GM23338 (cell line): Measurements from ENCODE around the gene NLGN1. TPM values are rescaled to one million over a fixed set of nuclear protein-coding genes. Genes with fewer than 3 reads are reported as not detected.

Source experiments
- ATAC-seq: fragments of 200-7000 bp; cut with Tn5 transposase; 3 replicates; pipeline ENCODE4 v1.9.1; 2020
- DNase-seq: peaks from one replicate; pipeline ENCODE4 v3.0.0-alpha.2; 2015; ENCODE audit warnings: low spot score
- H2AFZ ChIP-seq: fragments of 200-600 bp; sonication (generic); 2 replicates; pipeline ENCODE4 v1.8.0; 2016; ENCODE audit warnings: antibody characterized with exemption, mild to moderate bottlenecking, moderate library complexity
- H3F3A ChIP-seq: fragments of 200-600 bp; sonication (generic); replicated peaks from 2 replicates; pipeline ENCODE4 v1.8.0; 2017; ENCODE audit warnings: antibody characterized with exemption, mixed run types, low read depth
- H3K27ac ChIP-seq: fragments of 200-600 bp; sonication (generic); 2 replicates; pipeline ENCODE4 v1.6.1; 2016; ENCODE audit warnings: low read depth
- H3K27me3 ChIP-seq: fragments of 200-600 bp; sonication (generic); 2 replicates; pipeline ENCODE4 v1.8.0; 2016; ENCODE audit warnings: mild to moderate bottlenecking, mixed run types, moderate library complexity; ENCODE audit not compliant: insufficient read depth
- H3K36me3 ChIP-seq: fragments of 200-600 bp; sonication (generic); 2 replicates; pipeline ENCODE4 v1.8.0; 2016; ENCODE audit warnings: mild to moderate bottlenecking; ENCODE audit not compliant: insufficient read depth
- H3K4me1 ChIP-seq: fragments of 200-600 bp; sonication (generic); 2 replicates; pipeline ENCODE4 v1.8.0; 2016; ENCODE audit warnings: mild to moderate bottlenecking, moderate library complexity; ENCODE audit not compliant: insufficient read depth
- H3K4me2 ChIP-seq: fragments of 200-600 bp; sonication (generic); 2 replicates; pipeline ENCODE4 v1.7.1; 2017; ENCODE audit warnings: mixed run types
- H3K4me3 ChIP-seq: fragments of 200-600 bp; sonication (generic); 2 replicates; pipeline ENCODE4 v1.6.1; 2016; ENCODE audit warnings: mixed run types
- H3K79me2 ChIP-seq: fragments of 200-600 bp; sonication (generic); replicated peaks from 2 replicates; pipeline ENCODE4 v1.8.0; 2017; ENCODE audit warnings: mild to moderate bottlenecking; ENCODE audit not compliant: insufficient read depth
- H3K9me2 ChIP-seq: fragments of 200-600 bp; sonication (generic); 2 replicates; pipeline ENCODE4 v1.8.0; 2017; ENCODE audit not compliant: insufficient read depth
- H4K20me1 ChIP-seq: fragments of 200-600 bp; sonication (generic); replicated peaks from 2 replicates; pipeline ENCODE4 v1.8.0; 2017; ENCODE audit warnings: mild to moderate bottlenecking; ENCODE audit not compliant: insufficient read depth
- H3K27ac Mint-ChIP-seq: 2 replicates; pipeline ENCODE4 v1.8.0; 2020; ENCODE audit warnings: inconsistent platforms, mild to moderate bottlenecking, moderate library complexity, mixed read lengths
- H3K27me3 Mint-ChIP-seq: 3 replicates; pipeline ENCODE4 v1.8.0; 2022; ENCODE audit warnings: low read depth, mild to moderate bottlenecking, moderate library complexity, mixed read lengths, inconsistent platforms; ENCODE audit not compliant: insufficient read depth, poor library complexity
- H3K36me3 Mint-ChIP-seq: 3 replicates; pipeline ENCODE4 v1.8.0; 2021; ENCODE audit warnings: low read depth, mild to moderate bottlenecking, inconsistent platforms, moderate library complexity, mixed read lengths
- H3K4me1 Mint-ChIP-seq: 3 replicates; pipeline ENCODE4 v1.8.0; 2020; ENCODE audit warnings: mild to moderate bottlenecking, inconsistent platforms, mixed read lengths
- H3K4me3 Mint-ChIP-seq: 3 replicates; pipeline ENCODE4 v1.8.0; 2021; ENCODE audit warnings: moderate library complexity, mild to moderate bottlenecking, inconsistent platforms, mixed read lengths
- H3K9me3 Mint-ChIP-seq: 3 replicates; pipeline ENCODE4 v1.8.0; 2020; ENCODE audit warnings: moderate library complexity, mild to moderate bottlenecking, inconsistent platforms, mixed read lengths
- CREB1 ChIP-seq: fragments of 250-450 bp; sonication (Bioruptor Pico); IDR thresholded peaks from 2 replicates; pipeline ENCODE4 v1.5.0; 2020; ENCODE audit warnings: low read depth, mild to moderate bottlenecking, moderate library complexity
- CTCF ChIP-seq, 2 experiments: fragments of 200-600 bp in 1 of 2; sonication (generic) in 1 of 2; conservative IDR thresholded peaks; 2 replicates each; pipeline versions ENCODE4 v1.5.1 to v1.6.1; 2016 to 2017; ENCODE audit warnings: antibody characterized with exemption in 2 of 2, low read depth in 2 of 2, mild to moderate bottlenecking in 2 of 2, moderate library complexity in 1 of 2
- ETS1 ChIP-seq: IDR thresholded peaks from 2 replicates; pipeline ENCODE4 v1.6.1; 2016; ENCODE audit warnings: antibody characterized with exemption
- EZH2 ChIP-seq: fragments of 200-600 bp; sonication (generic); IDR thresholded peaks from one replicate; pipeline ENCODE4 v1.8.0; 2017; ENCODE audit warnings: antibody characterized with exemption, mild to moderate bottlenecking, low read depth; ENCODE audit not compliant: unreplicated experiment
- EZH2phosphoT487 ChIP-seq: fragments of 200-600 bp; sonication (generic); IDR thresholded peaks from one replicate; pipeline ENCODE4 v1.8.1; 2018; ENCODE audit warnings: antibody characterized with exemption; ENCODE audit not compliant: unreplicated experiment
- JUNB ChIP-seq: IDR thresholded peaks from one replicate; pipeline ENCODE4 v1.6.1; 2016; ENCODE audit warnings: antibody characterized with exemption; ENCODE audit not compliant: unreplicated experiment
- NANOG ChIP-seq: IDR thresholded peaks from 2 replicates; pipeline ENCODE4 v1.6.1; 2016; ENCODE audit warnings: antibody characterized with exemption, borderline replicate concordance
- POLR2AphosphoS5 ChIP-seq: IDR thresholded peaks from 2 replicates; pipeline ENCODE4 v1.6.1; 2016; ENCODE audit warnings: antibody characterized with exemption, low read depth
- STAT1 ChIP-seq: IDR thresholded peaks from one replicate; pipeline ENCODE4 v1.6.1; 2016; ENCODE audit warnings: antibody characterized with exemption; ENCODE audit not compliant: unreplicated experiment
- ZNF114 ChIP-seq: fragments of 250-450 bp; sonication (Bioruptor Pico); IDR thresholded peaks from 2 replicates; pipeline ENCODE4 v1.5.0; 2020; ENCODE audit warnings: mild to moderate bottlenecking, moderate library complexity
- ZNF331 ChIP-seq: fragments of 250-450 bp; sonication (Bioruptor Pico); IDR thresholded peaks from 2 replicates; pipeline ENCODE4 v1.5.0; 2020; ENCODE audit warnings: low read depth, mild to moderate bottlenecking, moderate library complexity
- ZNF462 ChIP-seq: fragments of 250-450 bp; sonication (Bioruptor Pico); IDR thresholded peaks from 2 replicates; pipeline ENCODE4 v1.5.0; 2020; ENCODE audit warnings: mild to moderate bottlenecking, moderate library complexity
- polyA plus RNA-seq: library from polyadenylated mRNA; unstranded; fragments of >200 nt; fragmentation: Nextera tagmentation; extraction: Ambion mirVana; gene quantifications from 2 replicates; pipeline ENCODE4 v1.2.1, GENCODE V29; 2016
- total RNA-seq: library from RNA; depleted of rRNA; stranded (reverse); fragments of >200 nt; shearing (Covaris generic); gene quantifications from 2 replicates; pipeline ENCODE4 v1.2.3, GENCODE V29; 2014

The NLGN1 gene
- total and polyA plus RNA-seq, 2 experiments from 2014 or later = 6.5 to 18.6 TPM

GRCh38 chr3:173699353-173699752 is 301.8 kb downstream of the NLGN1 start:
- peak overlapping the region; percentile 2; the same call in 1 of the 2 replicates for H3K4me3 ChIP-seq
- H3K79me2 ChIP-seq = no peaks in the 10 kb centered on the region
- H3K36me3 ChIP-seq = no peaks in the 10 kb centered on the region
- Mint-ChIP-seq H3K27me3 (no peaks in the 10 kb centered on the region), H3K27ac (peak overlapping the region; percentile 97), H3K4me3 (0 out of 3 replicates have a peak overlapping the region, but pooled peaks have one; percentile 22), H3K36me3 (peaks cover 21% of the 10 kb centered on the region; the same call in 2 of the 3 replicates), H3K9me3 (peaks cover 17% of the 10 kb centered on the region; the same call in 2 of the 3 replicates), H3K4me1 (peaks cover 32% of the 10 kb centered on the region)
- peak; percentile 56; the same call in 1 of the 2 replicates for TF ChIP-seq NANOG
- no peak for TF ChIP-seq EZH2
- H3F3A ChIP-seq = no peaks in the 10 kb centered on the region
- H3K9me2 ChIP-seq = no peaks in the 10 kb centered on the region
- peak overlapping the region; percentile 36 for H3K4me2 ChIP-seq
- H3K27ac ChIP-seq = peak overlapping the region; percentile 84
- H3K27me3 ChIP-seq = no peaks in the 10 kb centered on the region
- ATAC-seq = peak; percentile 52
- DNase-seq = peak; percentile 20
- peaks cover 22% of the 10 kb centered on the region for H3K4me1 ChIP-seq
- H2AFZ ChIP-seq = no peak overlapping the region
- no peaks in the 10 kb centered on the region for H4K20me1 ChIP-seq

GRCh38 chr3:173700336-173700735 is 302.8 kb downstream of the NLGN1 start:
- peaks cover 21% of the 10 kb centered on the region; the same call in 2 of the 3 replicates for H3K36me3 Mint-ChIP-seq
- TF ChIP-seq CREB1 (CRISPR knock-in tag) = no peak
- TF ChIP-seq STAT1 = no peak
- no peak for TF ChIP-seq JUNB
- no peak for TF ChIP-seq ZNF462 (CRISPR knock-in tag)
- TF ChIP-seq ETS1 = no peak
- no peak for TF ChIP-seq POLR2AphosphoS5
- no peak for TF ChIP-seq CTCF (conservative IDR thresholded peaks at IDR 0.05; ENCODE audit: low read depth in 2 of 2)
- no peak for TF ChIP-seq EZH2phosphoT487
- no peak for TF ChIP-seq EZH2
- no peak for TF ChIP-seq ZNF114 (CRISPR knock-in tag)
- TF ChIP-seq ZNF331 (CRISPR knock-in tag) = no peak
- TF ChIP-seq NANOG = no peak

More at GRCh38 chr3:173700336-173700735, 302.8 kb downstream of the NLGN1 start:
- no peak overlapping the region for H2AFZ ChIP-seq
- ATAC-seq (no peak), DNase-seq (no peak)
- H3K27me3 ChIP-seq = no peaks in the 10 kb centered on the region
- H3K4me3 ChIP-seq = no peak overlapping the region
- Mint-ChIP-seq H3K9me3 (peaks cover 17% of the 10 kb centered on the region; the same call in 2 of the 3 replicates), H3K27ac (peak overlapping the region; percentile 89; the same call in 1 of the 2 replicates), H3K27me3 (no peaks in the 10 kb centered on the region), H3K4me1 (peaks cover 32% of the 10 kb centered on the region), H3K4me3 (no peak overlapping the region)
- H3K4me1 ChIP-seq = peaks cover 22% of the 10 kb centered on the region
- H4K20me1 ChIP-seq = no peaks in the 10 kb centered on the region
- no peak overlapping the region for H3K4me2 ChIP-seq
- no peak overlapping the region for H3K27ac ChIP-seq
- no peaks in the 10 kb centered on the region for H3K79me2 ChIP-seq
- H3K9me2 ChIP-seq = no peaks in the 10 kb centered on the region
- H3K36me3 ChIP-seq = no peaks in the 10 kb centered on the region
- H3F3A ChIP-seq = no peaks in the 10 kb centered on the region
